ENCODE measurements around the gene FAM83D. TPM values are rescaled to one million over a fixed set of nuclear protein-coding genes. Genes with fewer than 3 reads are reported as not detected.

FAM83D gene
- total and polyA plus RNA-seq, 10 donors: 0.46 to 3.0 (median 1.3) TPM

DNA sequence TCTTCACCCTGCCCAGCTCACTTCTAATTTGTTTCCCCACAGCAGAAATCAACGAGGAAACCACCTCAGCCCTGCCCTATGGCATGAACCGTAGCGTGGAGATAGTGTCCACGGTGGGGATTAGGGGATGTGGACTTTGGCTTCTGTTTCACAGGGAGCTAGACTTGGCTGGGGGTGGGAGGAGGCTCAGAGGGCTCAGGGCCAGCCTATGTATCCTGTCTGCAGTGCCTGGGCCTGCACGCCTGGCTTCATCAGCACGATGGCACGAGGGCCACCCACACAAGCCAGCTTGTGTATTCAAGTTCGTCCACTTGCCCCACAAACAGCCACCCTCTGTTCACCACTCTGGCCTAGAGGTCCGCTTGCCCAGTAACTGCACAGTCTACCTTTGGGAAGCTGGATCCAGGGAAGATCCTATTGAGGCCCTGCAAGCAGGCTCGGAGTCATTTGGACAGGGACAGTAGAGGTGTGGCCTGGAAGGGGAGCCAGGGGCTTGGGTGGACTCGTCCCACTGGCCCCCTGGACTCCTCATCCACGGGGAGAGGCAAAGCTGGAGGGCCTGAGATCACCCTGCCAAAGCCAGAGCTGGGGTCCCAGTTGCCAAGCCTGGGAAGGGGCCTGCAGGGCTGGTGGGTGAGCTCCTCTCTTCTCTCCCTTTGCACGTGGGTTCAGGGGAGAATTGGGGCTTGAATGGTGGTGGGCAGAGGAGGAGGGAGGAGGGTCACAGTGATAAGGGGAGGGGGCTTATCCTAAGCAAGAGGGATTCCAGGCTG, 38.0 kb upstream of the FAM83D start:
- Histone ChIP-seq H3K36me3 (peaks cover 0 to 37% (median 5%) of the 10 kb centered on the region in 6 donors), H3K4me1 (peaks cover 8 to 92% (median 42%) of the 10 kb centered on the region in 6 donors), H3K27me3 (replicated peaks in 1 of 7) (no peaks in the 10 kb centered on the region), H3K27ac (peak overlapping the region in 3 of 8 donors; percentile 5 to 54 (median 24)), H3K9me3 (no peaks in the 10 kb centered on the region), H3K4me3 (no peak overlapping the region)
- TF ChIP-seq, protein P1, sequence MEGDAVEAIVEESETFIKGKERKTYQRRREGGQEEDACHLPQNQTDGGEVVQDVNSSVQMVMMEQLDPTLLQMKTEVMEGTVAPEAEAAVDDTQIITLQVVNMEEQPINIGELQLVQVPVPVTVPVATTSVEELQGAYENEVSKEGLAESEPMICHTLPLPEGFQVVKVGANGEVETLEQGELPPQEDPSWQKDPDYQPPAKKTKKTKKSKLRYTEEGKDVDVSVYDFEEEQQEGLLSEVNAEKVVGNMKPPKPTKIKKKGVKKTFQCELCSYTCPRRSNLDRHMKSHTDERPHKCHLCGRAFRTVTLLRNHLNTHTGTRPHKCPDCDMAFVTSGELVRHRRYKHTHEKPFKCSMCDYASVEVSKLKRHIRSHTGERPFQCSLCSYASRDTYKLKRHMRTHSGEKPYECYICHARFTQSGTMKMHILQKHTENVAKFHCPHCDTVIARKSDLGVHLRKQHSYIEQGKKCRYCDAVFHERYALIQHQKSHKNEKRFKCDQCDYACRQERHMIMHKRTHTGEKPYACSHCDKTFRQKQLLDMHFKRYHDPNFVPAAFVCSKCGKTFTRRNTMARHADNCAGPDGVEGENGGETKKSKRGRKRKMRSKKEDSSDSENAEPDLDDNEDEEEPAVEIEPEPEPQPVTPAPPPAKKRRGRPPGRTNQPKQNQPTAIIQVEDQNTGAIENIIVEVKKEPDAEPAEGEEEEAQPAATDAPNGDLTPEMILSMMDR (IDR thresholded peaks at IDR 0.05 in 8 of 11, conservative IDR thresholded peaks at IDR 0.05 in 3 of 11): no peak
- TF ChIP-seq POLR2A (IDR thresholded peaks at IDR 0.05): no peak
- TF ChIP-seq POLR2AphosphoS5 (IDR thresholded peaks at IDR 0.05): no peak
- DNase-seq: peak; percentile 70
- 73 to 90% (median 82%) methylated on average over 7 to 13 of the region's 13 CpGs for WGBS, 5 donors
- intact Hi-C loops (cut with DNase I; ENCODE audit: low total_unique reads): no loop called here

DNA sequence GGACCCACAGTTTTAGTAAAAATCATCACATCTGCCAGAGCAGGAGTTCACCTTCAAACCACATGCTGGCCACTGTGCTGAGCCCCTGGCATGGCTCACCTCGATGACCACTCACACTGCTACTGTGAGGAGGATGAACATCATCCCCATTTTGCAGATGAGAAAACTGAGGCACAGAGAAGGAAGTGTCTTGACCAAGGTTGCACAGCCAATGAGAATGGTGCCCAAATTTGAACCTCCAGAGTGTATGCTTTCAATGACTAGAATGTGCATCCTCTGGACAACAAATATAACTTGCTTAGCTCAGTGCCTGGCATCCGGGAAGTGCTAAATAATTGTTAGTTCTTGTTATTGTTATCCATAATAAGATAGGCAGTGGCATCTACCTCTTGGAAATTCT, 37.2 kb upstream of the FAM83D start:
- Histone ChIP-seq H3K27ac (peak overlapping the region in 1 of 8 donors; percentile 63), H3K4me3 (no peak overlapping the region), H3K27me3 (replicated peaks in 1 of 7) (no peaks in the 10 kb centered on the region), H3K36me3 (peaks cover 0 to 34% (median 5%) of the 10 kb centered on the region in 6 donors), H3K4me1 (peaks cover 10 to 92% (median 42%) of the 10 kb centered on the region in 6 donors), H3K9me3 (no peaks in the 10 kb centered on the region)
- intact Hi-C loops (cut with DNase I; ENCODE audit: low total_unique reads): no loop called here
- DNase-seq: peak; percentile 51
- 85 to 91% (median 86%) methylated on average over 2 of the region's 2 CpGs for WGBS, 5 donors
- TF ChIP-seq, protein P1 (IDR thresholded peaks at IDR 0.05 in 8 of 11, conservative IDR thresholded peaks at IDR 0.05 in 3 of 11): no peak
- TF ChIP-seq POLR2AphosphoS5 (IDR thresholded peaks at IDR 0.05) (no peak), POLR2A (IDR thresholded peaks at IDR 0.05) (no peak)

DNA sequence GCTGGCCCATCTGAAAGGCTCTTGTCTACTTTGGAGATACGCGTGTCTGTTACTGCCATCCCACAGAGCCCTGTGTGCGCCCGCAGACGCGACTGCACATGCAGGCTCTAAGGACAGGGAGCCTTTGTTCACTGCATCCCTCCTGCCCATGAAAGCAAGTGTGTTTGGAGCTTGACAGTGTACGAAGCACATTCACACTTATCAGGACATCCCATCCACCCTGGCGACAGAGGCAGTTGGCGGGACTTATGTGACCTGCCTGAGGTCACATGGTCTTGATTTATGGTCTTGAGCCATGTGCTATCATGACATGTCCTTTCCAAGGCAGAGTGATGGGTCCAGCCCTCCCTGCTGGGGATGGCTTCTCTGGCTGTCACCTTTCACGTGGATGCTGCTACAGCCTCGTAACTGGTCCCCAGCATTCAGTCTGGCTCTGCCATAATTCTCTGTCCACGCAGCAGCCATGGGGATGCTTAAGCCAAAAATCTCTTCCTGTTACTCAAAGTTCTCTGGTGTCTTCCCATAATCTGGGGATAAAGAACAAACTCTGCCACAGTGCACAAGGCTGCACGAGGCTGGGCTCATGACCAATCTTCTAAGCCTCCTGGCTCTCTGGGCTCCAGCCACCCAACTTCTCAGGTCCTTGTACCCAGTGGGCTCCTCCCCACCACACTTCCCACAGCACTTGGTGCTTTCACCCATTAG, 36.3 kb upstream of the FAM83D start:
- WGBS, 5 donors: 82 to 88% (median 86%) methylated on average over 9 to 13 of the region's 13 CpGs
- H3K9me3 ChIP-seq: no peaks in the 10 kb centered on the region
- peak; percentile 62 for DNase-seq
- peaks cover 0 to 40% (median 5%) of the 10 kb centered on the region in 6 donors for H3K36me3 ChIP-seq
- H3K27ac ChIP-seq: peak overlapping the region in 4 of 8 donors; percentile 18 to 81 (median 41)
- no peak overlapping the region for H3K4me3 ChIP-seq
- intact Hi-C loops (cut with DNase I; ENCODE audit: low total_unique reads): loop anchor here (5.0 to 10.0 kb wide), 3 partner anchors 83 to 243 kb away; partner anchors contain the start of gene PPP1R16B
- no peak for TF ChIP-seq POLR2A (IDR thresholded peaks at IDR 0.05)
- TF ChIP-seq, protein P1 (IDR thresholded peaks at IDR 0.05 in 8 of 11, conservative IDR thresholded peaks at IDR 0.05 in 3 of 11): no peak
- H3K4me1 ChIP-seq: peaks cover 10 to 91% (median 39%) of the 10 kb centered on the region in 6 donors
- H3K27me3 ChIP-seq (replicated peaks in 1 of 7): no peaks in the 10 kb centered on the region

DNA sequence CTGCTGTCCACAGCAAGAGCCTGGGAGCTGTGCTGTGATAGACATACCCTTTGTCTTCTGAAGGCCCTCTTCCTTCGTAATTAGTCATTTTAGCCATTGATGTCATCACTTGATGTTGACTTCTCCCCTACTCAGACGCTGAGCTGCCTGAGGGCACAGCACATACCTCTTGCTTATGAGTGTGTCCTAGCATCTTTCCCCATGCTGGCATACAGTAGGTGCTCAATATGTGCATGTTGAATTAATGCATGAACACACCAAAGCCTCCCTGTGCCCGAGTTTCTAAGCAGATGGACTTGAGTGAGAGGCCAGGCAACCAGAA, 35.8 kb upstream of the FAM83D start:
- Histone ChIP-seq H3K9me3 (no peaks in the 10 kb centered on the region), H3K4me3 (no peak overlapping the region), H3K27me3 (replicated peaks in 1 of 7) (no peaks in the 10 kb centered on the region), H3K27ac (peak overlapping the region in 4 of 8 donors; percentile 18 to 81 (median 41)), H3K4me1 (peaks cover 10 to 86% (median 35%) of the 10 kb centered on the region in 6 donors), H3K36me3 (peaks cover 0 to 45% (median 5%) of the 10 kb centered on the region in 6 donors)
- no peak for DNase-seq
- intact Hi-C loops (cut with DNase I; ENCODE audit: low total_unique reads): loop anchor here (5.0 to 10.0 kb wide), 3 partner anchors 83 to 243 kb away; partner anchors contain the start of gene PPP1R16B
- 68 to 92% (median 73%) methylated on average over 3 of the region's 3 CpGs for WGBS, 5 donors
- no peak for TF ChIP-seq POLR2AphosphoS5 (IDR thresholded peaks at IDR 0.05)
- TF ChIP-seq, protein P1 (IDR thresholded peaks at IDR 0.05 in 8 of 11, conservative IDR thresholded peaks at IDR 0.05 in 3 of 11): no peak
- no peak for TF ChIP-seq POLR2A (IDR thresholded peaks at IDR 0.05)
